ENCODE measurements around the gene AFF3.

GRCh38 chr2:100179806-100180205, 37.4 kb upstream of the AFF3 start:
- TF ChIP-seq POLR2A (IDR thresholded peaks at IDR 0.05) (no peak), CTCF (IDR thresholded peaks at IDR 0.05) (no peak)
